KOPT-K1 (cell line): ENCODE measurements around the gene TINAGL1.

Experiments used
- H3K27ac ChIP-seq: fragments of 200-600 bp; sonication (generic); 2 replicates; pipeline ENCODE4 v1.5.1; 2016; ENCODE audit warnings: antibody characterized with exemption, mild to moderate bottlenecking, low read depth, low read length; ENCODE audit not compliant: poor library complexity, severe bottlenecking
- H3K36me3 ChIP-seq: fragments of 200-600 bp; sonication (generic); 2 replicates; pipeline ENCODE4 v1.5.1; 2017; ENCODE audit warnings: antibody characterized with exemption, mild to moderate bottlenecking, low read length, moderate library complexity; ENCODE audit not compliant: insufficient read depth
- H3K9me3 ChIP-seq: fragments of 200-600 bp; sonication (generic); 2 replicates; pipeline ENCODE4 v1.5.1; 2017; ENCODE audit warnings: antibody characterized with exemption, low read length, mild to moderate bottlenecking; ENCODE audit not compliant: insufficient read depth, poor library complexity, severe bottlenecking

Gene TINAGL1

GRCh38 chr1:31574749-31575368 is 1.5 kb upstream of the TINAGL1 start:
- Histone ChIP-seq H3K9me3 (no peaks in the 10 kb centered on the region), H3K36me3 (no peaks in the 10 kb centered on the region), H3K27ac (no peak overlapping the region)

DNA sequence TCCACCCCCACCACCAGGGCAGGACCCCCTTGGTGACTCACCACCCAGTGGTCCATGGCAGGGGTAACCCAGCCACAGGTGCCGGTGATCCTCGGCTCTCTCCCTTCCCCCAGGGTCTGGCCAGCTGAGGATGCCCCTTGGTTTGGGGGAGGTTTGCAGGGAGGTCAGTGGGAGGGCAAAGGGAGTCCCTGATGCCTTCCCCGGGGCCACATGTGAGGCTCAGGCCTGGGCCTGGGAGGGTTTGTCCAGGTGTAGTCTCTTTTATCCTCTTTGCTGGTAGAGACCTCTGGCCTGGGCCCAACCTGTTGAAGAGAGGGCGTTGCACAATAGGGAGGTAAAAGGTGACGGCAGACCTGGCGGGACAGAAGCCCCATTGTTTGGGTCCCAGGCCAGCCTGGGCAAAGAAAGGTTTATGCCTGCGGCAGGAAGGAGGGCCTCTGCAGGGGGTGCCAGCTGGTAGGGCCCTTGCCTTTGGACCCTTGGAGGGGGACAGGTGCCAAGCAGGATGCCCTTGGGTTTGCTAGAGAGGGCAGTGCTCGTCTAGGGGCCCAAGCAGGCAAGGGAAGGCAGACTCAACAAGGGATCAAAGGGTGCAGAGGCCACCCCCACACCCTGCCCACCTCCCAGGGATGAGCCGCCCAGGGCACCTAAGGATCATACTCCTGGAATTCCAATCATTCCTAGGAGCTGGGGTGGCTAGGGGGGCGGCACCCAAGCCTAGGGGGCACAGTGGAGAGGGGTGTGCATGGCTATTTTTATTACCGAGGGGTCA is 760 bp upstream of the TINAGL1 start:
- Histone ChIP-seq H3K36me3 (no peaks in the 10 kb centered on the region), H3K27ac (no peak overlapping the region), H3K9me3 (no peaks in the 10 kb centered on the region)

DNA sequence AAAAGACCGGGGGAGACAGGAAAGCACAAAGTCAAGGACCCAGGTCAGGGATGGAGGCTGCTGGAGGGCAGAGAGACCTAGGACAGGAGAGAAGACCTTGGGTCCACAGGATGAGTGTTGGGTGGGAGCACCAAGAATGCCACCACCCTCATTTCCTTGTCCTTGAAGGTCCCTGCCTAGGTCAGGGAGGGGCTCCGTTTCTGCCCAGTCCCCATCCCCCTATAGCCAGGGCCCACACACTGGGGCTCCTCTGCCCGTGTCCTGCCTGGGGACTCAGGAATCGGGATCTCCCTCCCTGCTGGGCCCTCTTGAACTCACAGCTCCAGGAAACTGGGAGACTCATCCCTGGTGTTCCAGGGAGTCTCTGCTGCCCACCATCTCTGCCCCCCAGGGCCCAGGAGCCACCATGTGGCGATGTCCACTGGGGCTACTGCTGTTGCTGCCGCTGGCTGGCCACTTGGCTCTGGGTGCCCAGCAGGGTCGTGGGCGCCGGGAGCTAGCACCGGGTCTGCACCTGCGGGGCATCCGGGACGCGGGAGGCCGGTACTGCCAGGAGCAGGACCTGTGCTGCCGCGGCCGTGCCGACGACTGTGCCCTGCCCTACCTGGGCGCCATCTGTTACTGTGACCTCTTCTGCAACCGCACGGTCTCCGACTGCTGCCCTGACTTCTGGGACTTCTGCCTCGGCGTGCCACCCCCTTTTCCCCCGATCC is 584 bp downstream of the TINAGL1 start:
- no peaks in the 10 kb centered on the region for H3K36me3 ChIP-seq
- H3K27ac ChIP-seq: no peak overlapping the region
- H3K9me3 ChIP-seq: no peaks in the 10 kb centered on the region

DNA sequence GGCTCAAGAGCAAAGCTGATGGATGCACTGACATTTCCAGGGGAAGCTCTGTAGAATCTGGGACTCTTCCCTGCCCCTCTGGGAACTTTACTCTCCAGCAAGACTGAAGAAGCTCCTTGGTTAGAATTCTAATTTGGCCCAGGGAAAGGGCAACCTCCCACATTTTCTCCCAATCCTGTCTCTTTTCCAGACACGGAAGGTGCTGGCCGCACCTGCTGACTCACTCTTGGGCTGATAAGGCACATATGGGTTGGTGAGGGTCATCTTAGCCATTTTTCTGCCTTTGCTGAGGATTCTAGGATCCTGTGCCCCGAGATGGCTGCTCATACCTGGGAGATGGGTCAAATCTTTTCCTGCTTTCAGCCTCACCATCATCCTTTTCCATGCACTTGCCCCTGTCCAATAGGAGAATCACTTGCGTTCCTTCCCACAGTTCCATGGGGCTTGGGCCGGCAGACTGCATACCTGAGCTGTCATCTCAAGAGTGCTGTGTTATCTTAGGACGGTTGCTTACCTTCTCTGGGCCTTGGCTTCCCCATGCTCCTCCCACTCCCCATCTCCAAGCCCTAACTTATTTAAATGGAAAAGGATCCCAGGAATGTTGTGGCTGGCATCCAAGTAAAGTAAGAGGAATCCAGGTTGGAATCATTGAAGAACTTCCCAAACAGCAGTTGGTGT is 1.3 kb downstream of the TINAGL1 start:
- H3K27ac ChIP-seq: no peak overlapping the region
- H3K36me3 ChIP-seq: no peaks in the 10 kb centered on the region
- H3K9me3 ChIP-seq: no peaks in the 10 kb centered on the region

DNA sequence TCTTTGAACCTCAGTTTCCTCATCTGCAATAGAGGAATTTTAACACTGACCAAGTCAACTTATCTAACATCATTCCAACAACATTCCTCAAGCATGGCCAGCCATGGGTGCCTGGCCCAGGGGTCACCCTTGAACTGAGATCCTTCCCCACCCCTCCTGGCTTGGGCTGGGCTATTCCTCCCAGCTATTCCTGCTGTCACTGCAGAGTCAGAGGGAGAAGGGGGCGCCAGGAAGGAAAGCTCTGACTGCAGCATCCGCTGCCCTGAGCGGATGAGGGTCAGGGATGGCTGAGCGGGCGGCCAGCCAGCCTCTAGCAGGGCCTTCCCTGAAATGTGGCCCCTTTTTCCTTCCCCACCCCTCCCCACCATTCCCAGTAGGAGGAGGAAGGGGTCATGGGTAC is 3.1 kb downstream of the TINAGL1 start:
- Histone ChIP-seq H3K9me3 (no peaks in the 10 kb centered on the region), H3K27ac (no peak overlapping the region), H3K36me3 (no peaks in the 10 kb centered on the region)

DNA sequence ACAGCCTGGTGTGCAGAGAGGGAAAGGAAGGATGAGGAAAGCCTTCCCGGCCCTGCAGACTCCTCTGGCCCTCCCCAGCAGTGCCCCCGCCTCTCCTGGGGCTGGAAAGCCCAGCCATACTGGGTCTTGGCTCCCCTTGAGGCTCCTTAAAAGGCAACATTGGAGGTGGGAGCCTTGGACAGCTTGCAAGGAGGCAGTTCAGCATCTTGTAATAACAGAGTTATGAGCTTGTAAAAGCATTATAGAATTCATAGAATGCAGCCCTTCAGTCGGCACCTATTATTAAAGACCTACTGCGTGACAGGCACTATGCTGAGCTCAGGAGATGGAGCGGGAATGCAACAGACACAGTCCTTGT is 4.2 kb downstream of the TINAGL1 start:
- H3K27ac ChIP-seq: no peak overlapping the region
- H3K36me3 ChIP-seq: no peaks in the 10 kb centered on the region
- H3K9me3 ChIP-seq: no peaks in the 10 kb centered on the region

- no peak overlapping the region for H3K27ac ChIP-seq
- H3K9me3 ChIP-seq: no peaks in the 10 kb centered on the region
- H3K36me3 ChIP-seq: no peaks in the 10 kb centered on the region
These were observed 4.7 kb downstream of the TINAGL1 start for GRCh38 chr1:31580891-31581603.

- Histone ChIP-seq H3K36me3 (no peaks in the 10 kb centered on the region), H3K27ac (no peak overlapping the region), H3K9me3 (no peaks in the 10 kb centered on the region)
These were observed 5.8 kb downstream of the TINAGL1 start for GRCh38 chr1:31581821-31582810.

GRCh38 chr1:31583082-31583994 is 7.0 kb downstream of the TINAGL1 start:
- H3K27ac ChIP-seq: no peak overlapping the region
- no peaks in the 10 kb centered on the region for H3K36me3 ChIP-seq
- H3K9me3 ChIP-seq: no peaks in the 10 kb centered on the region

- Histone ChIP-seq H3K27ac (no peak overlapping the region), H3K36me3 (no peaks in the 10 kb centered on the region), H3K9me3 (no peaks in the 10 kb centered on the region)
These were observed 7.9 kb downstream of the TINAGL1 start for GRCh38 chr1:31583995-31584868.

DNA sequence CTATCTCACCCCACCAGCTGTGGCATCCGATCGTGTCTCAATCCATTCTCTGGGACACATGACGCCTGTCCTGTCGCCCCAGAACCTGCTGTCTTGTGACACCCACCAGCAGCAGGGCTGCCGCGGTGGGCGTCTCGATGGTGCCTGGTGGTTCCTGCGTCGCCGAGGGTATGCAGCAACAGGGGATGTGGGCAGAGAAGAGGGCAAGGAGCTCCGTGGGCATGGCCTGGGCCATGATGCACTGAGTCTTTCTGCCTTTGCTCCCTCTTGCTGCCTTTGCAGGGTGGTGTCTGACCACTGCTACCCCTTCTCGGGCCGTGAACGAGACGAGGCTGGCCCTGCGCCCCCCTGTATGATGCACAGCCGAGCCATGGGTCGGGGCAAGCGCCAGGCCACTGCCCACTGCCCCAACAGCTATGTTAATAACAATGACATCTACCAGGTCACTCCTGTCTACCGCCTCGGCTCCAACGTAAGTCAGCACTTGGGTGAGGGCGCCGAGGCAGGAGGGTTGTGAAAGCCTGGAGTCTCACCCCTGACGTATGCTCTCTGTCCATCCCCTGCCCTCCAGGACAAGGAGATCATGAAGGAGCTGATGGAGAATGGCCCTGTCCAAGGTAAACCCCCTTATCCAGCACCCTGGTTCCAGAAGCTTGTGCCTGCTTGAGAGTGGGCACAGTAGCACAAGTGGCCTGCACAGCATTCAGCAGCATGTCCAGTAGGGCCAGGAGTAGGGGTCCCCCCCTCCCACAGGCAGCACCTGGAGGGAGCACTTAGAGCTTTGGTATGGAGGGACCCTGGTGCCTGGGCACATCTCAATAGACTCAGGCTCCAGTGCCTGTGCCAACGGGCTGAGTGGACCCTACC is 8.8 kb downstream of the TINAGL1 start:
- Histone ChIP-seq H3K27ac (no peak overlapping the region), H3K9me3 (no peaks in the 10 kb centered on the region), H3K36me3 (no peaks in the 10 kb centered on the region)
